Panc1 (cell line): ENCODE data around the gene PSMB2. TPM values are rescaled to one million over a fixed set of nuclear protein-coding genes. Genes with fewer than 3 reads are reported as not detected.

ENCODE experiments used
- ATAC-seq: fragments of 200-7000 bp; cut with Tn5 transposase; 2 replicates; pipeline ENCODE4 v1.9.1; 2020; ENCODE audit warnings: mild to moderate bottlenecking, moderate library complexity
- BruUV-seq: library from RNA; stranded (reverse); fragments of 400-500 nt; replicated peaks from 2 replicates; lab custom pipeline; 2021; lab: Mats Ljungman, UMichigan
- CTCF ChIA-PET: fragments of 300-600 bp; sonication (Branson Sonifier 250); formaldehyde crosslinking; loops from one replicate; lab custom pipeline; 2022; ENCODE audit warnings: antibody characterized with exemption; lab: Charles Lee
- POLR2A ChIA-PET: fragments of 300-600 bp; sonication (Branson Sonifier 250); formaldehyde crosslinking; loops from one replicate; lab custom pipeline; 2022; ENCODE audit warnings: antibody characterized with exemption; lab: Charles Lee
- DNase-seq: peaks from one replicate; pipeline ENCODE4 v3.0.0-alpha.2; 2010; ENCODE audit warnings: low read depth, low spot score
- H3K27ac ChIP-seq: 2 replicates; pipeline ENCODE4 v1.5.1; 2011; ENCODE audit warnings: mild to moderate bottlenecking, low read length, inconsistent platforms
- H3K27me3 ChIP-seq: fragments of 200-500 bp; sonication (Bioruptor generic); 2 replicates; pipeline ENCODE4 v1.6.0; 2014; ENCODE audit warnings: low read length, inconsistent platforms; ENCODE audit not compliant: control insufficient read depth, insufficient read depth
- H3K36me3 ChIP-seq: fragments of 200-500 bp; sonication (Bioruptor generic); 2 replicates; pipeline ENCODE4 v1.5.1; 2014; ENCODE audit warnings: inconsistent platforms, mild to moderate bottlenecking, low read length, moderate library complexity; ENCODE audit not compliant: control insufficient read depth, insufficient read depth
- H3K4me1 ChIP-seq: 2 replicates; pipeline ENCODE4 v1.5.1; 2011; ENCODE audit warnings: inconsistent platforms, mild to moderate bottlenecking, low read length, moderate library complexity; ENCODE audit not compliant: control insufficient read depth, insufficient read depth
- H3K4me3 ChIP-seq, 2 experiments: 2 replicates each; pipeline ENCODE4 v1.5.1; 2011 to 2012; ENCODE audit warnings: low read depth in 2 of 2, low read length in 2 of 2, mild to moderate bottlenecking in 2 of 2, inconsistent platforms in 1 of 2, moderate library complexity in 1 of 2
- H3K9me3 ChIP-seq: fragments of 200-500 bp; sonication (Bioruptor generic); 2 replicates; pipeline ENCODE4 v1.5.1; 2014; ENCODE audit warnings: low read depth, mild to moderate bottlenecking, inconsistent platforms, low read length, moderate library complexity; ENCODE audit not compliant: control insufficient read depth, insufficient read depth
- POLR2AphosphoS5 ChIP-seq: IDR thresholded peaks from 2 replicates; pipeline ENCODE4 v1.6.1; 2012; ENCODE audit warnings: mild to moderate bottlenecking, low read depth, low read length, moderate library complexity
- REST ChIP-seq, 2 experiments: IDR thresholded peaks; 2 replicates each; pipeline ENCODE4 v1.6.1; 2011 to 2012; ENCODE audit warnings: low read depth in 2 of 2, control low read depth in 1 of 2, low read length in 1 of 2, mild to moderate bottlenecking in 1 of 2, moderate library complexity in 1 of 2; ENCODE audit not compliant: insufficient read depth in 1 of 2
- SIN3A ChIP-seq: IDR thresholded peaks from 2 replicates; pipeline ENCODE4 v1.6.1; 2012; ENCODE audit warnings: low read depth, mild to moderate bottlenecking, low read length, moderate library complexity, borderline replicate concordance; ENCODE audit not compliant: insufficient read depth
- TCF7L2 ChIP-seq: IDR thresholded peaks from 2 replicates; pipeline ENCODE4 v1.6.1; 2011; ENCODE audit warnings: mild to moderate bottlenecking, low read depth, low read length, inconsistent platforms
- in situ Hi-C: cut with HindIII; loops from 2 replicates; pipeline ENCODE4 v1.10.0; 2016; ENCODE audit warnings: low sequenced_read_pairs, low pct_unique_long_range_greater_than_20kb
- intact Hi-C: fragments of 100-400 bp; cut with micrococcal nuclease; formaldehyde crosslinking; loops from one replicate; pipeline ENCODE4 v1.10.0; 2022; ENCODE audit not compliant: unreplicated experiment
- total RNA-seq: library from RNA; stranded (reverse); gene quantifications from one replicate; pipeline ENCODE4 v1.2.1, GENCODE V29; 2021; ENCODE audit not compliant: unreplicated experiment
- TF ChIP-seq, protein P1 (sequence below): fragments of 450-650 bp; IDR thresholded peaks from 2 replicates; pipeline ENCODE4 v1.5.1; 2017; ENCODE audit warnings: mild to moderate bottlenecking

PSMB2 gene
- total RNA-seq, 1 experiment from 2014 or later = 95.0 TPM

DNA sequence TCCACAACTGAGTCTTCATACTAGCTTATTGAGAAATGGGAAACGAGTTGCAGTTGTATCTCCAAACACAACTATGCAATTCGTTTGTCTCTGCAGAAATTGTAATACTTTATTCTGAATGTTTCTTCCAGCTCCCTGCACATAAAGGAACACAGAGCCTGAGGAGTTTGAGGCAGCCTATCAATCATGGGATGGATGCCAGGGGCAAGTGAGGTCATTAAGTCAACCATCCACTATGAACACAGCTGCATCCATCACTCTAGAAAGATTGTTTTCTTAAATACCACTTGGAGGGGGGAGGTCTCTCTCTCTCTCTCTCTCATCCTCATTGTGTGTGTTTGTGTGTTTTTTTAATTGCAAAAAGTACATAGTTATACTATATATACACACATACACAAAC is 2.9 kb upstream of the PSMB2 start:
- TF ChIP-seq SIN3A = no peak
- no peak for TF ChIP-seq POLR2AphosphoS5
- TF ChIP-seq TCF7L2 = no peak
- no peak for TF ChIP-seq REST (IDR thresholded peaks at IDR 0.05; ENCODE audit: insufficient read depth in 1 of 2, low read depth in 2 of 2, low read length in 1 of 2)
- TF ChIP-seq, protein P1, sequence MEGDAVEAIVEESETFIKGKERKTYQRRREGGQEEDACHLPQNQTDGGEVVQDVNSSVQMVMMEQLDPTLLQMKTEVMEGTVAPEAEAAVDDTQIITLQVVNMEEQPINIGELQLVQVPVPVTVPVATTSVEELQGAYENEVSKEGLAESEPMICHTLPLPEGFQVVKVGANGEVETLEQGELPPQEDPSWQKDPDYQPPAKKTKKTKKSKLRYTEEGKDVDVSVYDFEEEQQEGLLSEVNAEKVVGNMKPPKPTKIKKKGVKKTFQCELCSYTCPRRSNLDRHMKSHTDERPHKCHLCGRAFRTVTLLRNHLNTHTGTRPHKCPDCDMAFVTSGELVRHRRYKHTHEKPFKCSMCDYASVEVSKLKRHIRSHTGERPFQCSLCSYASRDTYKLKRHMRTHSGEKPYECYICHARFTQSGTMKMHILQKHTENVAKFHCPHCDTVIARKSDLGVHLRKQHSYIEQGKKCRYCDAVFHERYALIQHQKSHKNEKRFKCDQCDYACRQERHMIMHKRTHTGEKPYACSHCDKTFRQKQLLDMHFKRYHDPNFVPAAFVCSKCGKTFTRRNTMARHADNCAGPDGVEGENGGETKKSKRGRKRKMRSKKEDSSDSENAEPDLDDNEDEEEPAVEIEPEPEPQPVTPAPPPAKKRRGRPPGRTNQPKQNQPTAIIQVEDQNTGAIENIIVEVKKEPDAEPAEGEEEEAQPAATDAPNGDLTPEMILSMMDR = no peak
- POLR2A ChIA-PET = no interaction called here
- ATAC-seq (no peak), DNase-seq (no peak)
- Histone ChIP-seq H3K4me3 (no peak overlapping the region), H3K4me1 (peaks cover 3% of the 10 kb centered on the region; the same call in 1 of the 2 replicates), H3K9me3 (no peaks in the 10 kb centered on the region), H3K36me3 (no peaks in the 10 kb centered on the region; the same call in 1 of the 2 replicates), H3K27ac (no peak overlapping the region), H3K27me3 (peaks cover 4% of the 10 kb centered on the region; the same call in 1 of the 2 replicates)
- CTCF ChIA-PET = no interaction called here
- intact Hi-C loops = loop anchor here (5.0 kb wide), 1 partner anchor 73 kb away; the partner anchor contains the start of gene C1orf216
- no TSS peak for BruUV-seq
- in situ Hi-C loops = no loop called here

DNA sequence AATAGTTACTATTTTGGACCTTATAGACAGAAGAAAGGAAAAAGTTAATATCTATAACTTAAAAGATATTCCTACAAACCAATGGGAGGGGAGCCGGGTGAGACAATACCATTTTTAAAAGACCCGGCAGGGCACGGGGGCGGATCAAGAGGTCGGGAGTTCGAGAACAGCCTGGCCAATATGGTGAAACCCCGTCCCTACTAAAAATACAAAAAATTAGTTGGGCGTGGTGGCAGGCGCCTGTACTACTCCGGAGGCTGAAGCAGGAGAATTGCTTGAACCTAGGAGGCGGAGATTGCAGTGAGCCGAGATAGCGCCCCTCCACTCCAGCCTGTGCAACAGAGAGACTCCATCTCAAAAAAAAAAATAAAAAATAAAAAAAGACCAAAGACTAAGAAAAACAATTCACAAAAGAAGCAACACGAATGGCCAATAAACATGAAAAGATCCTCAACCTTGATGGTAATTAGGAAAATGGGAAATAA is 1.2 kb upstream of the PSMB2 start:
- intact Hi-C loops = loop anchor here (5.0 kb wide), 1 partner anchor 75 kb away; the partner anchor contains the start of gene C1orf216

More for the DNA sequence above, 1.2 kb upstream of the PSMB2 start:
- no TSS peak for BruUV-seq
- no peak for DNase-seq
- POLR2A ChIA-PET = no interaction called here
- in situ Hi-C loops = no loop called here
- Histone ChIP-seq H3K36me3 (no peaks in the 10 kb centered on the region; the same call in none of the 2 replicates), H3K27ac (peak overlapping the region; percentile 90), H3K9me3 (no peaks in the 10 kb centered on the region), H3K4me3 (peak overlapping the region; percentile 59 to 80), H3K4me1 (peaks cover 15% of the 10 kb centered on the region), H3K27me3 (peaks cover 4% of the 10 kb centered on the region; the same call in 1 of the 2 replicates)
- CTCF ChIA-PET = interaction anchor here (0.6 to 0.9 kb wide), 2 partner anchors 73 to 856 kb away, joined by 3 to 8 read pairs; no protein-coding TSS in a partner anchor
- TF ChIP-seq POLR2AphosphoS5 (no peak), TCF7L2 (no peak), REST (IDR thresholded peaks at IDR 0.05; ENCODE audit: insufficient read depth in 1 of 2, low read depth in 2 of 2, low read length in 1 of 2) (no peak), SIN3A (no peak)
- TF ChIP-seq, protein P1 = no peak; the same call in 1 of the 2 replicates
- ATAC-seq = no peak
